Measurements from ENCODE around the gene PDCL2. TPM values are rescaled to one million over a fixed set of nuclear protein-coding genes. Genes with fewer than 3 reads are reported as not detected.

The PDCL2 gene
- total RNA-seq, 3 donors from 2014 or later (not counting 1 experiment from before 2014, with no cell fraction given), result not detected

GRCh38 chr4:55617587-55618197 lies 25.6 kb upstream of the PDCL2 start:
- Mint-ChIP-seq H3K4me3 (no peak overlapping the region), H3K27me3 (ENCODE audit: low read depth in 2 of 2) (peaks cover 0 to 5% of the 10 kb centered on the region in 2 donors), H3K27ac (no peak overlapping the region), H3K4me1 (no peaks in the 10 kb centered on the region), H3K36me3 (no peaks in the 10 kb centered on the region), H3K9me3 (no peaks in the 10 kb centered on the region)
- H3K36me3 ChIP-seq (ENCODE audit: control insufficient read depth, insufficient read depth, low read length), result no peaks in the 10 kb centered on the region
- H3K4me1 ChIP-seq (ENCODE audit: control insufficient read depth, insufficient read depth, low read length), result no peaks in the 10 kb centered on the region
- 69% methylated on average over 1 of the region's 1 CpG for whole genome bisulfite sequencing (ENCODE audit: insufficient coverage)
- H3K9me3 ChIP-seq (ENCODE audit: control insufficient read depth, insufficient read depth, low read length), result no peaks in the 10 kb centered on the region
- TF ChIP-seq CTCF (IDR thresholded peaks at IDR 0.05), result no peak
- H3K4me3 ChIP-seq (ENCODE audit: low read length), result no peak overlapping the region
- intact Hi-C loops (cut with micrococcal nuclease), result no loop called here
- H3K27ac ChIP-seq (ENCODE audit: low read length), result no peak overlapping the region
- no peaks in the 10 kb centered on the region for H3K27me3 ChIP-seq (ENCODE audit: control insufficient read depth, insufficient read depth, low read length)
- ATAC-seq (no peak), DNase-seq (no peak)

GRCh38 chr4:55615008-55615407 lies 23.0 kb upstream of the PDCL2 start:
- Histone ChIP-seq H3K27me3 (ENCODE audit: control insufficient read depth, insufficient read depth, low read length) (no peaks in the 10 kb centered on the region), H3K4me1 (ENCODE audit: control insufficient read depth, insufficient read depth, low read length) (no peaks in the 10 kb centered on the region), H3K36me3 (ENCODE audit: control insufficient read depth, insufficient read depth, low read length) (no peaks in the 10 kb centered on the region), H3K27ac (ENCODE audit: low read length) (no peak overlapping the region), H3K9me3 (ENCODE audit: control insufficient read depth, insufficient read depth, low read length) (no peaks in the 10 kb centered on the region), H3K4me3 (ENCODE audit: low read length) (no peak overlapping the region)
- DNase-seq (no peak), ATAC-seq (no peak)
- WGBS (ENCODE audit: insufficient coverage), result 97% methylated on average over 3 of the region's 3 CpGs
- H3K27ac Mint-ChIP-seq, result no peak overlapping the region
- H3K9me3 Mint-ChIP-seq, result no peaks in the 10 kb centered on the region
- H3K4me3 Mint-ChIP-seq, result no peak overlapping the region
- no peak for TF ChIP-seq CTCF (IDR thresholded peaks at IDR 0.05)
- H3K36me3 Mint-ChIP-seq, result no peaks in the 10 kb centered on the region
- H3K27me3 Mint-ChIP-seq (ENCODE audit: low read depth in 2 of 2), result peaks cover 0 to 5% of the 10 kb centered on the region in 2 donors
- intact Hi-C loops (cut with micrococcal nuclease), result no loop called here
- no peaks in the 10 kb centered on the region for H3K4me1 Mint-ChIP-seq

GRCh38 chr4:55613621-55614020 lies 21.6 kb upstream of the PDCL2 start:
- Histone ChIP-seq H3K9me3 (ENCODE audit: control insufficient read depth, insufficient read depth, low read length) (no peaks in the 10 kb centered on the region), H3K4me1 (ENCODE audit: control insufficient read depth, insufficient read depth, low read length) (no peaks in the 10 kb centered on the region), H3K27ac (ENCODE audit: low read length) (no peak overlapping the region), H3K36me3 (ENCODE audit: control insufficient read depth, insufficient read depth, low read length) (no peaks in the 10 kb centered on the region), H3K4me3 (ENCODE audit: low read length) (no peak overlapping the region), H3K27me3 (ENCODE audit: control insufficient read depth, insufficient read depth, low read length) (no peaks in the 10 kb centered on the region)
- Mint-ChIP-seq H3K27me3 (ENCODE audit: low read depth in 2 of 2) (peaks cover 0 to 4% of the 10 kb centered on the region in 2 donors), H3K4me1 (peaks cover 4 to 5% of the 10 kb centered on the region in 2 donors), H3K36me3 (no peaks in the 10 kb centered on the region), H3K9me3 (no peaks in the 10 kb centered on the region), H3K27ac (no peak overlapping the region), H3K4me3 (no peak overlapping the region)
- TF ChIP-seq CTCF (IDR thresholded peaks at IDR 0.05), result no peak
- intact Hi-C loops (cut with micrococcal nuclease), result no loop called here
- DNase-seq (no peak), ATAC-seq (no peak)
- WGBS (ENCODE audit: insufficient coverage), result 92% methylated on average over 3 of the region's 3 CpGs

- ATAC-seq (no peak), DNase-seq (no peak)
- Mint-ChIP-seq H3K27ac (no peak overlapping the region), H3K36me3 (no peaks in the 10 kb centered on the region), H3K4me1 (peaks cover 4 to 5% of the 10 kb centered on the region in 2 donors), H3K27me3 (ENCODE audit: low read depth in 2 of 2) (no peaks in the 10 kb centered on the region), H3K9me3 (no peaks in the 10 kb centered on the region), H3K4me3 (no peak overlapping the region)
- Histone ChIP-seq H3K4me3 (ENCODE audit: low read length) (no peak overlapping the region), H3K36me3 (ENCODE audit: control insufficient read depth, insufficient read depth, low read length) (no peaks in the 10 kb centered on the region), H3K27ac (ENCODE audit: low read length) (no peak overlapping the region), H3K4me1 (ENCODE audit: control insufficient read depth, insufficient read depth, low read length) (no peaks in the 10 kb centered on the region), H3K27me3 (ENCODE audit: control insufficient read depth, insufficient read depth, low read length) (no peaks in the 10 kb centered on the region), H3K9me3 (ENCODE audit: control insufficient read depth, insufficient read depth, low read length) (no peaks in the 10 kb centered on the region)
- TF ChIP-seq CTCF (IDR thresholded peaks at IDR 0.05), result no peak
- intact Hi-C loops (cut with micrococcal nuclease), result no loop called here
- 92% methylated on average over 2 of the region's 3 CpGs for WGBS (ENCODE audit: insufficient coverage)
Observed at GRCh38 chr4:55612341-55612740, 20.3 kb upstream of the PDCL2 start.

Measured in natural killer cell (primary cell).